Epithelial cell of esophagus (primary cell): Measurements from ENCODE around the gene SCN1A.

Experiments
- DNase-seq: peaks from one replicate; pipeline ENCODE4 v3.0.0; 2010; ENCODE audit warnings: low read depth
- H3K4me3 ChIP-seq: 2 replicates; pipeline ENCODE4 v1.5.1; 2011; ENCODE audit warnings: mild to moderate bottlenecking, low read length, control low read depth
- CTCF ChIP-seq: IDR thresholded peaks from 2 replicates; pipeline ENCODE4 v1.5.1; 2011; ENCODE audit warnings: low read depth, mild to moderate bottlenecking, low read length, control low read depth, inconsistent platforms; ENCODE audit not compliant: insufficient read depth; ENCODE audit errors: missing control alignments

SCN1A gene

GRCh38 chr2:166157578-166157977 is 29.8 kb upstream of the SCN1A start:
- no peak overlapping the region for H3K4me3 ChIP-seq
- DNase-seq, result no peak
- TF ChIP-seq CTCF, result no peak

- no peak for DNase-seq
Measured at GRCh38 chr2:166156985-166157490, 29.2 kb upstream of the SCN1A start.

GRCh38 chr2:166155589-166155988 is 27.8 kb upstream of the SCN1A start:
- no peak for DNase-seq
- no peak for TF ChIP-seq CTCF
- H3K4me3 ChIP-seq, result no peak overlapping the region

More at GRCh38 chr2:166156985-166157490, 29.2 kb upstream of the SCN1A start:
- TF ChIP-seq CTCF, result no peak
- no peak overlapping the region for H3K4me3 ChIP-seq

GRCh38 chr2:166154685-166155338 is 27.0 kb upstream of the SCN1A start:
- DNase-seq, result no peak
- TF ChIP-seq CTCF, result no peak

GRCh38 chr2:166152064-166152463 is 24.2 kb upstream of the SCN1A start:
- TF ChIP-seq CTCF, result no peak
- no peak overlapping the region for H3K4me3 ChIP-seq
- DNase-seq, result no peak

More at GRCh38 chr2:166154685-166155338, 27.0 kb upstream of the SCN1A start:
- no peak overlapping the region for H3K4me3 ChIP-seq

GRCh38 chr2:166148500-166149400 is 20.9 kb upstream of the SCN1A start:
- no peak overlapping the region for H3K4me3 ChIP-seq
- DNase-seq, result no peak
- TF ChIP-seq CTCF, result no peak
